ENCODE measurements around the gene DCTN5. TPM values are rescaled to one million over a fixed set of nuclear protein-coding genes. Genes with fewer than 3 reads are reported as not detected.
"Not testable (repeated sequence)": the region's sequence is repeated elsewhere in the genome, so short reads cannot be mapped to it uniquely, and the experiment has no call there.

The DCTN5 gene
- total and polyA plus RNA-seq, 9 donors: 9.2 to 64.6 (median 34.6) TPM

GRCh38 chr16:23629516-23629915 lies 11.8 kb upstream of the DCTN5 start:
- 91 to 95% (median 91%) methylated on average over 8 of the region's 8 CpGs for WGBS, 3 donors
- no peaks in the 10 kb centered on the region for H3K36me3 ChIP-seq

GRCh38 chr16:23631874-23632273 lies 9.4 kb upstream of the DCTN5 start:
- WGBS, 3 donors: 97 to 100% (median 98%) methylated on average over 3 of the region's 3 CpGs
- H3K36me3 ChIP-seq: not testable (repeated sequence)

More at GRCh38 chr16:23629516-23629915, 11.8 kb upstream of the DCTN5 start:
- TF ChIP-seq CTCF (IDR thresholded peaks at IDR 0.05) (no peak), EP300 (IDR thresholded peaks at IDR 0.05) (no peak), POLR2A (IDR thresholded peaks at IDR 0.05) (no peak)
- H3K4me3 ChIP-seq: no peak overlapping the region
- DNase-seq: no peak
- intact Hi-C loops (cut with DNase I): no loop called here
- no peaks in the 10 kb centered on the region for H3K9me3 ChIP-seq
- H3K27me3 ChIP-seq: no peaks in the 10 kb centered on the region
- no peak overlapping the region for H3K27ac ChIP-seq
- H3K4me1 ChIP-seq (ENCODE audit: insufficient read depth): no peaks in the 10 kb centered on the region

GRCh38 chr16:23634461-23635036 lies 6.7 kb upstream of the DCTN5 start:
- no peak overlapping the region for H3K27ac ChIP-seq
- TF ChIP-seq POLR2A (IDR thresholded peaks at IDR 0.05) (no peak), CTCF (IDR thresholded peaks at IDR 0.05) (no peak), EP300 (IDR thresholded peaks at IDR 0.05) (no peak)
- no peaks in the 10 kb centered on the region for H3K27me3 ChIP-seq
- WGBS, 3 donors: 93 to 96% (median 94%) methylated on average over 4 of the region's 4 CpGs
- intact Hi-C loops (cut with DNase I): no loop called here
- DNase-seq: no peak
- no peak overlapping the region for H3K4me3 ChIP-seq
- H3K36me3 ChIP-seq: no peaks in the 10 kb centered on the region
- no peaks in the 10 kb centered on the region for H3K9me3 ChIP-seq
- H3K4me1 ChIP-seq (ENCODE audit: insufficient read depth): no peaks in the 10 kb centered on the region

More at GRCh38 chr16:23631874-23632273, 9.4 kb upstream of the DCTN5 start:
- H3K27me3 ChIP-seq; H3K9me3 ChIP-seq; H3K27ac ChIP-seq; H3K4me3 ChIP-seq; intact Hi-C loops (cut with DNase I); DNase-seq; H3K4me1 ChIP-seq (ENCODE audit: insufficient read depth): not testable (repeated sequence)

GRCh38 chr16:23635958-23636357 lies 5.3 kb upstream of the DCTN5 start:
- intact Hi-C loops (cut with DNase I): no loop called here
- H3K4me1 ChIP-seq (ENCODE audit: insufficient read depth): peaks cover 5% of the 10 kb centered on the region
- TF ChIP-seq EP300 (IDR thresholded peaks at IDR 0.05): no peak
- TF ChIP-seq POLR2A (IDR thresholded peaks at IDR 0.05): no peak
- TF ChIP-seq CTCF (IDR thresholded peaks at IDR 0.05): no peak
- H3K27ac ChIP-seq: no peak overlapping the region
- no peaks in the 10 kb centered on the region for H3K9me3 ChIP-seq
- DNase-seq: no peak
- no peaks in the 10 kb centered on the region for H3K27me3 ChIP-seq
- no peaks in the 10 kb centered on the region for H3K36me3 ChIP-seq
- H3K4me3 ChIP-seq: no peak overlapping the region

GRCh38 chr16:23640615-23640930 lies 693 bp upstream of the DCTN5 start:
- no peak for DNase-seq
- Histone ChIP-seq H3K27me3 (no peaks in the 10 kb centered on the region), H3K4me3 (peak overlapping the region; percentile 61), H3K4me1 (ENCODE audit: insufficient read depth) (peaks cover 9% of the 10 kb centered on the region), H3K9me3 (no peaks in the 10 kb centered on the region), H3K36me3 (no peaks in the 10 kb centered on the region), H3K27ac (peak overlapping the region in 1 of 2 donors; percentile 56)
- TF ChIP-seq EP300 (IDR thresholded peaks at IDR 0.05): no peak
- no peak for TF ChIP-seq CTCF (IDR thresholded peaks at IDR 0.05)
- TF ChIP-seq POLR2A (IDR thresholded peaks at IDR 0.05): no peak
- 0 to 1% (median 1%) methylated on average over 8 of the region's 8 CpGs for WGBS, 3 donors
- intact Hi-C loops (cut with DNase I): no loop called here
